Measurements from ENCODE around the gene MAK.

DNA sequence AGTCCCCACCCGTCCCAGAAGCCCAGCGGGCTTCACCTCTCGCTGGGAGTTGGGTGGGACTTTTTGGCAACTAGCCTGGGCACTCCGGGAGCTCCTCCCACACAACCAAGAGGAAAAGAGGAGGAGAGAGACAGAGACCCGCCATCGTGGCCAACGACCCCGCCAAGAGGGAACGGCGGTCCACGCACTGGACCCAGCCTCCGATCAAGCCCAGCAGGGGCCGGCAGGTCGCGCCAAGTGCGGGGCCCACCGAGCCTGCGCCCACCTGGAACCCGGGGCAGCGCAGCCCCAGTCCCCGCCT, 118.4 kb downstream of the MAK start:
- TF ChIP-seq CTCF (IDR thresholded peaks at IDR 0.05; ENCODE audit: low read depth, low read length, missing input control): no peak
- TF ChIP-seq TAF1 (conservative IDR thresholded peaks at IDR 0.05): no peak
- TF ChIP-seq, protein P1, sequence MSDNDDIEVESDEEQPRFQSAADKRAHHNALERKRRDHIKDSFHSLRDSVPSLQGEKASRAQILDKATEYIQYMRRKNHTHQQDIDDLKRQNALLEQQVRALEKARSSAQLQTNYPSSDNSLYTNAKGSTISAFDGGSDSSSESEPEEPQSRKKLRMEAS (IDR thresholded peaks at IDR 0.05): no peak
- TF ChIP-seq RXRA (IDR thresholded peaks at IDR 0.05): no peak
- no peak for TF ChIP-seq REST (IDR thresholded peaks at IDR 0.05)
- TF ChIP-seq FOXA1 (IDR thresholded peaks at IDR 0.05): no peak
- no peak for TF ChIP-seq RAD21 (IDR thresholded peaks at IDR 0.05)
- no peak for TF ChIP-seq YY1 (IDR thresholded peaks at IDR 0.05)
- no peak for TF ChIP-seq ZBTB33 (IDR thresholded peaks at IDR 0.05)
- no peak for TF ChIP-seq SP1 (IDR thresholded peaks at IDR 0.05)
- TF ChIP-seq, protein P2, sequence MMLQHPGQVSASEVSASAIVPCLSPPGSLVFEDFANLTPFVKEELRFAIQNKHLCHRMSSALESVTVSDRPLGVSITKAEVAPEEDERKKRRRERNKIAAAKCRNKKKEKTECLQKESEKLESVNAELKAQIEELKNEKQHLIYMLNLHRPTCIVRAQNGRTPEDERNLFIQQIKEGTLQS (IDR thresholded peaks at IDR 0.05): no peak
- TF ChIP-seq JUND (IDR thresholded peaks at IDR 0.05): no peak
- TF ChIP-seq HNF4A (conservative IDR thresholded peaks at IDR 0.05): no peak

Data from liver (tissue), 3 donors.